ENCODE results near the gene TIMM22.

TIMM22 gene

DNA sequence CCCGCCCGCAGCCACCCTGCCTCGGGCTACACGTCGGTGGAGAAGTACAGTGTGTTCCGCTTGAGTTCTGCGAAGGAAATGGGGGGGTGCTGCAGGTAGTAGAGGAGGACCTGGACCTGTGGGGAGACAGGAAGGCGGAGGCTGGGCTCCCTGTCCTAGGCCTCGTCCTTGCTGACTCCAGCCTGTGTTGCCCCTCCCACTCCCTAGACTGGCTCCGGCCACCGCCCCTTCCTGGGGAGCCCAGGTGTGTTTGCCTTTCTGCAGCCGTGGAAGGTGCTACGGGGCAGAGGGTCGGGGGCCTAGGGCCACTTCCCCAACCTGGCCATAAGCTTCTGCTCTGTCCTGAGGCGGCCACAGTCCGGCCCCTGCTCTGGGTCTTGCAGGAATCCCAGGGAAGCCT, 9.1 kb downstream of the TIMM22 start:
- peak overlapping the region in 5 of 11 experiments; percentile 23 to 50 (median 34); a peak in 6 of 22 replicates for H3K27ac ChIP-seq
- H4K20me1 ChIP-seq: peaks cover 14 to 97% (median 79%) of the 10 kb centered on the region in 11 experiments; a peak in 21 of 22 replicates
- H3K4me2 ChIP-seq: peak overlapping the region; percentile 46 to 91 (median 77)
- no peaks in the 10 kb centered on the region for H3K9me3 ChIP-seq (replicated peaks in 1 of 11)
- H3K4me3 ChIP-seq: 0 out of 20 replicates have a peak overlapping the region, but pooled peaks of 1 of the 10 experiments have one; percentile 5
- no peak for TF ChIP-seq Cebpa-rat (IDR thresholded peaks at IDR 0.05)
- peaks cover 35 to 98% (median 68%) of the 10 kb centered on the region in 11 experiments for H3K36me3 ChIP-seq
- peak overlapping the region in 9 of 11 experiments; percentile 10 to 58 (median 36); a peak in 8 of 22 replicates for H3K9ac ChIP-seq
- no peaks in the 10 kb centered on the region for H3K27me3 ChIP-seq
- H3K4me1 ChIP-seq: peaks cover 50 to 75% (median 64%) of the 10 kb centered on the region in 10 experiments

DNA sequence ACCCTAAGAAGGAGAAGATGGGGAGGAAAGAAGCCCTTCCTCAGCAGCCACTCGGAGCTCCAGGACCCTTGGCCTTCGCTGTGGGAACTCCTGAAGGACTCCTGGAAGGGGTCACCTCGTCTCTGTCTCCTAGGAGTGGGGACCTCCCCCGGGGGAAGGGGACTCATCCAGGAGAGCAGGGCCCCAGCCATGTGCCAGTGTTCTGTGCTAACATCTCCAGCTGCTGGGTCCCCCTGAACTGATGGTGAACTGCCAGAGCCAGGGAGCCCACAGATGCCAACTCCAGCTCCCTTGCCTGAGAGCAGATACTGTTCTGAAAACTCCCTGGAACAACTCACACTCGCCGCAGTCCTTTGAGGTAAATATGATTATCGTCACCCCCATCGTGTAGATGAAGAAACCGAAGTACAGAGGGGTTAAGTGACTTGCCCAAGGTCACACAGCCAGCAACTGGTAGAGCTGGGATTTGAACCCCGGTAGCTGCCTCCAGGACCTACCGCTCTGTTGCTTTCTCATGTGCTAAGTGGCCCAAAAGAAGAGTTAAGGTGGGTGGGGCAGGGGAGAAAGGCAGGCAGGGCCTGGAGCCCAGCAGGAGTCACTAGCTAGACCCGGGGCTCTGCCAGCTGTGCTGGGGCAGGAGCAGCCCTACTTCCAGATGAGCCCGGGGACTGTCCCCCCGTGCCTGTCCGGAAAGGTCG, 10.5 kb downstream of the TIMM22 start:
- Histone ChIP-seq H4K20me1 (peaks cover 9 to 96% (median 76%) of the 10 kb centered on the region in 11 experiments; a peak in 21 of 22 replicates), H3K27me3 (no peaks in the 10 kb centered on the region), H3K4me1 (peaks cover 50 to 80% (median 64%) of the 10 kb centered on the region in 10 experiments), H3K36me3 (peaks cover 21 to 98% (median 61%) of the 10 kb centered on the region in 11 experiments), H3K9ac (peak overlapping the region in 9 of 11 experiments; percentile 10 to 68 (median 39); a peak in 15 of 22 replicates), H3K9me3 (replicated peaks in 1 of 11) (no peaks in the 10 kb centered on the region), H3K4me2 (peak overlapping the region; percentile 11 to 84 (median 70); a peak in 20 of 22 replicates), H3K4me3 (no peak overlapping the region), H3K27ac (peak overlapping the region in 4 of 11 experiments; percentile 12 to 56 (median 24); a peak in 7 of 22 replicates)
- TF ChIP-seq Cebpa-rat (IDR thresholded peaks at IDR 0.05): no peak

DNA sequence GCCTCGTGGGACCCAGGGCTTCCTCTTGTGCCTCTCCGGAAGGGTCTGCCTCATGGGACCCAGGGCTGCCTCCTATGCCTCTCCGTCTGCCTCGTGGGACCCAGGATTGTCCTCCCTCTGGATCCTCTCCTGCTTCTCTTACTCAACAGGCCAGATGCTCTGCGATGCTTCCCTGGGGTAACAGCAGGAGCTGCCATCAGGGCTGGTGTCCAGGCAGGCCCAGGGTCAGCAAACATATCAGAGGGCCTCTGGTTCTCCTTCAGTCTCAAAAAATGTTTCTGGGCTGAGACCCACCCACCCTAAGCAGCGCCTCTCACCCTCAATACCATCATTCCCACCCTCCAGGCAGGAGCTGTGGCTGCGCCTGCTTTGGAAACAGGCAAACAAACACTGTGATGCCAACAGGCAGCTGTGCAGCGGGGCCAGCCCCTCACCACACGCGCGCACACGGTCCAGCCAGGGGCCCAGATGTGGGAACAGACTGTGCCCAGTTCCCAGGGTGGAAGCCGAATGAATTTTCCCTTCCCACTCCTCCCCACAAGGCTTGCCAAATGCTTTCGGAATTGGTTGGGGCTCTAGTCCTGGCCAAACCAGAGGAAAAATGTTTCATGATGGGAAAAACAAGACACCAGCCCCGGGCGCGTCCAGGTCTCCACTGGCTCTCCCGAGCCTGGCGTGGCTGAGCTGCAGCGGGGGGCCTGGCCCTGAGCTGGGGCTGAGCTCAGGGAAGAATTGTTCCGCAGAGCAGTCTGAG, 11.3 kb downstream of the TIMM22 start:
- no peaks in the 10 kb centered on the region for H3K9me3 ChIP-seq (replicated peaks in 1 of 11)
- TF ChIP-seq Cebpa-rat (IDR thresholded peaks at IDR 0.05): no peak
- no peaks in the 10 kb centered on the region for H3K27me3 ChIP-seq
- peaks cover 8 to 96% (median 75%) of the 10 kb centered on the region in 11 experiments; a peak in 21 of 22 replicates for H4K20me1 ChIP-seq
- H3K36me3 ChIP-seq: peaks cover 14 to 98% (median 54%) of the 10 kb centered on the region in 11 experiments
- H3K9ac ChIP-seq: peak overlapping the region in 8 of 11 experiments; percentile 21 to 68 (median 44); a peak in 15 of 22 replicates
- H3K4me2 ChIP-seq: peak overlapping the region in 10 of 11 experiments; percentile 11 to 84 (median 72); a peak in 20 of 22 replicates
- H3K4me1 ChIP-seq: peaks cover 50 to 87% (median 66%) of the 10 kb centered on the region in 10 experiments
- H3K27ac ChIP-seq: peak overlapping the region in 4 of 11 experiments; percentile 12 to 56 (median 24); a peak in 7 of 22 replicates
- H3K4me3 ChIP-seq: no peak overlapping the region

DNA sequence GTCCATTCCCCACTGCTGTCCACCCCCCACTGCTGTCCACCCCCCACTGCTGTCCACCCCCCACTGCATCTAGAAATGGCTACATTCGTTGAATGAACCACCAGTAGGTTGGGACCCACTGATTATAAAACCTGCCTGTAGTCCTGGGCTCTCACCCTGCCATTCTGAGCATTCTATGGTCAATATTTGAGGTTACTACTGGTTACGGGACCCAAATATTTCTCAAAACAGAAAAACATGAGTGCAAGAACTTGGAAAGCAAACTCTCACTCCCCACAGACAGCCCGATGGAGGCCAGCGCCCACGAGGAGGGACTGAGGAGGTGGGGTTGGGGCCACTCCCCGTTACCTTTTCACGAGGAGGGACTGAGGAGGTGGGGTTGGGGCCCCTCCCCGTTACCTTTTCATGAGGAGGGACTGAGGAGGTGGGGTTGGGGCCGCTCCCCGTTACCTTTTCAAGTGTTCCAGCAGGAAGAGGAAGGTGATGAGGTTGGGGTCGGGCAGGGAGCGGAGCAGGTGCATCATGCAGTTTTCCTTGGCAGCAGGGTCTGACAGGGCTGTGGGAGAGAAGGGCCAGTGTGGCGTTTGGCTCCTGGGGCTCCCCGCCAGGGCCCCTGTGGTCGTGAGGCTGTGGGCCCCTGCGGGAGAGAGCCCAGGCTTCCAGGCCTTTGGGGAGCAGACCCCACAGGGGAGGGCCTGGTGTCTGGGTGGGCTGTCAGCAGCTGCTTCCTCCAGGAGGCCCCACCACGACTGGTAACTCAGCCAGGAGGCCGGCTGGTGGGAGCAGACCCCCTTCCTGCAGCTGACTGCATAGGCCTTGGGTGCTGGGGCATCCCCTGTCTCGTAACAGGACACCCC, 12.5 kb downstream of the TIMM22 start:
- Histone ChIP-seq H3K4me2 (peak overlapping the region in 7 of 11 experiments; percentile 5 to 81 (median 48); a peak in 11 of 22 replicates), H3K4me3 (no peak overlapping the region), H3K4me1 (peaks cover 41 to 85% (median 61%) of the 10 kb centered on the region in 10 experiments), H3K36me3 (peaks cover 6 to 95% (median 41%) of the 10 kb centered on the region in 11 experiments; a peak in 20 of 22 replicates), H4K20me1 (peaks cover 8 to 95% (median 67%) of the 10 kb centered on the region in 11 experiments; a peak in 21 of 22 replicates), H3K9me3 (replicated peaks in 1 of 11) (no peaks in the 10 kb centered on the region), H3K9ac (peak overlapping the region in 3 of 11 experiments; percentile 18 to 26 (median 19); a peak in 2 of 22 replicates), H3K27me3 (no peaks in the 10 kb centered on the region), H3K27ac (no peak overlapping the region)
- no peak for TF ChIP-seq Cebpa-rat (IDR thresholded peaks at IDR 0.05)

DNA sequence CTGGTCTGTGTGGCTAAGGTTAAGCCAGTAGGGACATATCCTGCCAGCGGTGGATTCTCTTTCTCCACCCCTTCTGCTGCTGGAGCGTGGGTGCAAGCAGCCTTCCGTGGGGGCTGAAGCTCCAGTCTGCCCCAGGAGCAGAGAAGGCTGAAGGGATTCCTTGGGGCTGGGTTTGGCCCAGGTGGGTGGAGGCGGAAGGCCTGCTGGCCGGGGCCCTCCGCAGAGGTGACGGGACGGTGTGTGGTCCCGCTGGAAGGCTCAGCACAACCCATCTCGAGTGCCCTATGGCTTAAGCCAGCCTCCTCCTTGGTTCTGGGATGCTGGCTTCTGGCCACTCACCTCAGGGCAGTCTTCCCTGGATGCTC, 13.1 kb downstream of the TIMM22 start:
- H3K4me1 ChIP-seq: peaks cover 35 to 79% (median 55%) of the 10 kb centered on the region in 10 experiments
- no peak overlapping the region for H3K4me3 ChIP-seq
- no peaks in the 10 kb centered on the region for H3K9me3 ChIP-seq (replicated peaks in 1 of 11)
- H3K4me2 ChIP-seq: peak overlapping the region in 7 of 11 experiments; percentile 5 to 81 (median 48); a peak in 11 of 22 replicates
- H3K27ac ChIP-seq: no peak overlapping the region
- no peaks in the 10 kb centered on the region for H3K27me3 ChIP-seq
- H4K20me1 ChIP-seq: peaks cover 3 to 95% (median 61%) of the 10 kb centered on the region in 11 experiments; a peak in 20 of 22 replicates
- no peak for TF ChIP-seq Cebpa-rat (IDR thresholded peaks at IDR 0.05)
- H3K36me3 ChIP-seq: peaks cover 4 to 89% (median 35%) of the 10 kb centered on the region in 11 experiments; a peak in 19 of 22 replicates
- peak overlapping the region in 3 of 11 experiments; percentile 18 to 26 (median 19); a peak in 2 of 22 replicates for H3K9ac ChIP-seq

DNA sequence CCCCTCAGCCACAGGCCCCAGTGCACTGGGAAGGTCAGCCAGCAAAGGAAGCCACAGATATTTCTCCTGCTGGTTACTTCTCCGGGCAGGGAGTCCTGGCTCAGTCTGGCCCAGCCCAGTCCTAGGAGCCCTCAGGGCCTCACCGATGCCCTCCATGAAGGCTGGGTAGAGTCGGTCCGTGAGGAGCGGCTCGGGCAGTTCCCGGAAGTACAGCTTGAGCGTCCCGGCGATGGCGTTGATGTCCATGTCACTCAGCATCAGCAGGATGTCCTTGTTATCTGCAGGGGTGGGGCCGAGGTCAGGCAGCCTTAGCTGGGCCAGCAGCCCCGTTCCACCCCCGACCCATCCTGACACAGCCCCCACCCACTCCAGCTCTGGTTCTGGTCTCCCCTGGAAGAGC, 13.7 kb downstream of the TIMM22 start:
- Histone ChIP-seq H3K27ac (no peak overlapping the region), H3K4me3 (no peak overlapping the region), H3K27me3 (no peaks in the 10 kb centered on the region), H3K36me3 (peaks cover 4 to 87% (median 34%) of the 10 kb centered on the region in 11 experiments; a peak in 19 of 22 replicates), H4K20me1 (peaks cover 0 to 95% (median 57%) of the 10 kb centered on the region in 11 experiments; a peak in 19 of 22 replicates), H3K4me1 (peaks cover 29 to 74% (median 50%) of the 10 kb centered on the region in 10 experiments), H3K9me3 (replicated peaks in 1 of 11) (no peaks in the 10 kb centered on the region), H3K4me2 (peak overlapping the region in 3 of 11 experiments; percentile 5 to 81 (median 49); a peak in 1 of 22 replicates), H3K9ac (no peak overlapping the region)
- no peak for TF ChIP-seq Cebpa-rat (IDR thresholded peaks at IDR 0.05)

DNA sequence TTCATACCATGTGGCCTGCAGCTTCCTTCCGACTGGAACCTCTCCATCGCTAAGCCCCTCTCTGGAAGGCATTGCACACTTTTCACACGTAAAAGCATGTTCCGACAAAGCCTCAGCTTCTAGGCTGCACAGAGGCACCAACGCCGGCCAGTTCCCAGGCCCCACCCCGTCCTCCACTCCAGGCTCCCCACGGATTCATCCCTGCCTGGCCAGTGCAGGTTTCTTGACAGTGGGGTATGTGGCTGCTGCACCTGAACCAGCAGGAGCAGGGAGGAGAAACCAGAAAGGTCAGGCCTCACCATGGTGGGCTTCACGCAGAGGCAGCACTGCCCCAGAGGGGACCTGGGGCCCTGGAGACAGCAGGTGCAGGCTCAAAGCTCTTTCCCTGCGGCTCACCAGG, 14.2 kb downstream of the TIMM22 start:
- Histone ChIP-seq H3K27me3 (no peaks in the 10 kb centered on the region), H3K4me1 (peaks cover 24 to 69% (median 44%) of the 10 kb centered on the region in 10 experiments), H4K20me1 (peaks cover 0 to 95% (median 52%) of the 10 kb centered on the region in 11 experiments; a peak in 19 of 22 replicates), H3K27ac (no peak overlapping the region), H3K9ac (no peak overlapping the region), H3K36me3 (peaks cover 4 to 87% (median 33%) of the 10 kb centered on the region in 11 experiments; a peak in 19 of 22 replicates), H3K4me2 (peak overlapping the region in 1 of 11 experiments; percentile 10; a peak in 1 of 22 replicates), H3K4me3 (no peak overlapping the region), H3K9me3 (replicated peaks in 1 of 11) (no peaks in the 10 kb centered on the region)
- no peak for TF ChIP-seq Cebpa-rat (IDR thresholded peaks at IDR 0.05)

Measured in BLaER1 treated with 17β-estradiol and CSF1 and Interleukin-3, amounts not matched to agents 10 nM and 100 nM (cell line).